Parathyroid adenoma (tissue), 2 donors: ENCODE data around the gene COTL1.

Experiments used
- H2AFZ ChIP-seq: fragments of 300-600 bp; sonication (generic); one replicate; pipeline ENCODE4 v1.7.0; 2017; ENCODE audit warnings: antibody characterized with exemption, mild to moderate bottlenecking
- H3K27ac ChIP-seq: fragments of 300-600 bp; sonication (generic); one replicate; pipeline ENCODE4 v1.7.0; 2017
- H3K27me3 ChIP-seq: fragments of 300-600 bp; sonication (generic); one replicate; pipeline ENCODE4 v1.7.0; 2017; ENCODE audit warnings: low read length; ENCODE audit not compliant: control insufficient read depth, insufficient read depth
- H3K36me3 ChIP-seq: fragments of 300-600 bp; sonication (generic); one replicate; pipeline ENCODE4 v1.7.0; 2017; ENCODE audit warnings: low read length; ENCODE audit not compliant: control insufficient read depth, insufficient read depth
- H3K4me1 ChIP-seq: fragments of 300-600 bp; sonication (generic); one replicate; pipeline ENCODE4 v1.7.0; 2017; ENCODE audit warnings: control low read depth
- H3K4me2 ChIP-seq: fragments of 300-600 bp; sonication (generic); one replicate; pipeline ENCODE4 v1.7.0; 2017; ENCODE audit warnings: low read length
- H3K4me3 ChIP-seq: fragments of 300-600 bp; sonication (generic); one replicate; pipeline ENCODE4 v1.7.0; 2017; ENCODE audit warnings: low read depth, low read length
- H3K79me2 ChIP-seq: fragments of 300-600 bp; sonication (generic); one replicate; pipeline ENCODE4 v1.7.0; 2017; ENCODE audit warnings: control low read depth
- H3K9ac ChIP-seq: fragments of 300-600 bp; sonication (generic); one replicate; pipeline ENCODE4 v1.7.0; 2017; ENCODE audit warnings: mild to moderate bottlenecking
- H3K9me3 ChIP-seq: fragments of 300-600 bp; sonication (generic); one replicate; pipeline ENCODE4 v1.7.0; 2017; ENCODE audit warnings: low read length; ENCODE audit not compliant: control insufficient read depth
- CTCF ChIP-seq: fragments of 300-600 bp; sonication (generic); IDR thresholded peaks from one replicate; pipeline ENCODE4 v1.7.0; 2017; ENCODE audit warnings: antibody characterized with exemption, mild to moderate bottlenecking
- donor health status: primary hyperparathyroidism.

Gene COTL1

GRCh38 chr16:84563064-84563715 lies 54.7 kb downstream of the COTL1 start:
- no peak overlapping the region for H3K4me2 ChIP-seq
- no peak overlapping the region for H3K4me3 ChIP-seq
- TF ChIP-seq CTCF, result no peak
- H3K36me3 ChIP-seq, result no peaks in the 10 kb centered on the region
- H3K79me2 ChIP-seq, result no peaks in the 10 kb centered on the region
- H3K9ac ChIP-seq, result no peak overlapping the region
- no peaks in the 10 kb centered on the region for H3K27me3 ChIP-seq
- no peak overlapping the region for H2AFZ ChIP-seq
- H3K9me3 ChIP-seq, result no peaks in the 10 kb centered on the region
- no peak overlapping the region for H3K27ac ChIP-seq
- H3K4me1 ChIP-seq, result no peaks in the 10 kb centered on the region

GRCh38 chr16:84562174-84562815 lies 55.6 kb downstream of the COTL1 start:
- Histone ChIP-seq H2AFZ (no peak overlapping the region), H3K4me3 (no peak overlapping the region), H3K4me1 (no peaks in the 10 kb centered on the region), H3K9ac (no peak overlapping the region), H3K36me3 (no peaks in the 10 kb centered on the region), H3K9me3 (no peaks in the 10 kb centered on the region), H3K4me2 (no peak overlapping the region), H3K79me2 (no peaks in the 10 kb centered on the region), H3K27ac (no peak overlapping the region), H3K27me3 (no peaks in the 10 kb centered on the region)
- no peak for TF ChIP-seq CTCF

DNA sequence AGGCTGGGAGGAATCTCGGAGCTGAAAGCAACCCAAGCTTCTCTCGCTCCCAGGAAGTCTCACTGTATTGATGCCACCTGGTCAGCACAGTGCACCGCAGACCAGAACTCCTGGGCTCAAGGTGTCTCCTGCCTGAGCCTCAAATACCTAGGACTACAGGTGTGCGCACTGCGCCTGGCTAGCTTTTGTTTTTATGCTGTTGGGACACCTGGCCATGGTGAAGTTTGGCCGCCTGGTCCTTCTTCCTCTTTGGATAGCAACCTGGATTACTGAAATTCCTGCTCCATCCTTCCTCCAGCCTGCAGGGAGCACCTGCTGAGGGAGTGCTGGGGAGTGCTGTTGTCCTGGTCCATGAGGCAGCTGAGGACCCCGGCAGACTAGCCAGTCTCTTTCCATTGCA lies 56.6 kb downstream of the COTL1 start:
- Histone ChIP-seq H3K27me3 (no peaks in the 10 kb centered on the region), H3K4me3 (no peak overlapping the region), H3K27ac (no peak overlapping the region), H3K4me1 (no peaks in the 10 kb centered on the region), H3K79me2 (no peaks in the 10 kb centered on the region), H3K9ac (no peak overlapping the region), H3K9me3 (no peaks in the 10 kb centered on the region), H3K4me2 (no peak overlapping the region), H3K36me3 (no peaks in the 10 kb centered on the region), H2AFZ (no peak overlapping the region)
- no peak for TF ChIP-seq CTCF

DNA sequence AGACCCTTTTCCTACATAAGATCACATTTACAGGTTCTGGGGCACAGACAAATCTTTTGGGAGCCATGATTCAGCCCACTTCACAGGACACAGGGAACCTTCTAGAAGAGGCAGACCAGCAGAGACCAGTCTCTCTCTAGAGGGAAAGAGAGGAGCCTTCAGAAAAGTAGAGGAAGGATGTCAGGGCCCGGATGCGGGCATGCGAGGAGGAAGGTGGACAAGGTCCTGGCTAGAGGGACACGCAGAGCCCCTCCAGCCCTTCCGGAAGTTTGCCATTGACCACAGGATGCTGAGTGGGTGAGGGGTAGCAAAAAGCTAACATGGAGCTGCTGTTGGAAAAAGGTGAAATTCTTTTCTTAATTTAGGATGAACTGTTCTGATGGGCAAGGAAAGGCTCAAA lies 57.6 kb downstream of the COTL1 start:
- TF ChIP-seq CTCF, result no peak
- H3K4me3 ChIP-seq, result no peak overlapping the region
- H3K27me3 ChIP-seq, result no peaks in the 10 kb centered on the region
- no peak overlapping the region for H2AFZ ChIP-seq
- no peaks in the 10 kb centered on the region for H3K79me2 ChIP-seq
- H3K9ac ChIP-seq, result no peak overlapping the region
- H3K4me2 ChIP-seq, result no peak overlapping the region
- H3K27ac ChIP-seq, result no peak overlapping the region
- H3K4me1 ChIP-seq, result no peaks in the 10 kb centered on the region
- no peaks in the 10 kb centered on the region for H3K9me3 ChIP-seq
- H3K36me3 ChIP-seq, result no peaks in the 10 kb centered on the region
